KG1 (cell line): ENCODE data around the gene PEPD.

Source experiments
- DNase-seq: peaks from one replicate; lab custom pipeline; 2025; lab: John Stamatoyannopoulos, UW

The PEPD gene

DNA sequence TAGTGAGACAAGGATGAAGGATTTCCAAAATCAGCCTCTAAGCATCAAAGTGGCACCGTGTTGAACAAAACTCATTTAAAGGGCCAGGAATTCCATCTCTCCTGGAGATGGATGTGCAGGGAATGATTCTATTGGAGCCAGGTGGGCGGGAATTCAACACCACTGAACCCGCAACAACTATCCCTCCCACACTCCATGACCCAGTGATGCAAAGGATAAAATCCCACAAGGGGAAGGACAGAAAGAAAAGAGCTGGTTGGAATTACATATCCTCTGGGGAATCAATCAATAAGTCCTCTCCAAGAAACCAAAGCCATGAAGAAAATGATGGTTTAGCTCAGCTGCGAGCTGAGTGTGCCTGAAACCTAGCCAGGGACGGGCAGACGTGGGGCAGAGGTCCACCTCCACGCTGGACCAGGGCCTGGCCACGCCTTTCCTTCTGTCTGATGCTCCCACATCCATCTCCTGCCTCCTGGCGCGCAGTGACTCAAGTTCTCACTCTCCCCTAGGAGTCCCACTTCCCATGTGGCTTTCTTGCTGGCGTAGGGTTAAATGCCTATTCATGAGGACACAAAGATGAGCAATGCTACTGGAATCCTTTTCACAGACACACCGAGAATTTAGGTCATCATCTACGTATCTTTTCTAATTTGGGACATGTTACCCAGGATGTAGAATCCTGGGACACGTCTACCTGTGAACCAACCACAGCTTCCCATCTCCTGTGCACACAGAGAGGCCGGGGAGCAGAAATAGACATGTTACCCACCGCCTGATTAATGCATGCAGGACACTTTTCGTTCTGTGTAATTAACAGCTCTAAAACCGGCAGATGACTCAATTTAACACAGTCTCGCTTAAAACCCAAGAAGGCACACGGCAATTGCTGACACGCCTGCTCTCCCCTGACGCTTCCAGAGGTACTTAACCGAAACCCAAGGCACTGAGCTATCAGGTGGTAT is 48.6 kb downstream of the PEPD start:
- no peak for DNase-seq

- no peak for DNase-seq
Measured at GRCh38 chr19:33472226-33472625, 49.4 kb downstream of the PEPD start.

DNA sequence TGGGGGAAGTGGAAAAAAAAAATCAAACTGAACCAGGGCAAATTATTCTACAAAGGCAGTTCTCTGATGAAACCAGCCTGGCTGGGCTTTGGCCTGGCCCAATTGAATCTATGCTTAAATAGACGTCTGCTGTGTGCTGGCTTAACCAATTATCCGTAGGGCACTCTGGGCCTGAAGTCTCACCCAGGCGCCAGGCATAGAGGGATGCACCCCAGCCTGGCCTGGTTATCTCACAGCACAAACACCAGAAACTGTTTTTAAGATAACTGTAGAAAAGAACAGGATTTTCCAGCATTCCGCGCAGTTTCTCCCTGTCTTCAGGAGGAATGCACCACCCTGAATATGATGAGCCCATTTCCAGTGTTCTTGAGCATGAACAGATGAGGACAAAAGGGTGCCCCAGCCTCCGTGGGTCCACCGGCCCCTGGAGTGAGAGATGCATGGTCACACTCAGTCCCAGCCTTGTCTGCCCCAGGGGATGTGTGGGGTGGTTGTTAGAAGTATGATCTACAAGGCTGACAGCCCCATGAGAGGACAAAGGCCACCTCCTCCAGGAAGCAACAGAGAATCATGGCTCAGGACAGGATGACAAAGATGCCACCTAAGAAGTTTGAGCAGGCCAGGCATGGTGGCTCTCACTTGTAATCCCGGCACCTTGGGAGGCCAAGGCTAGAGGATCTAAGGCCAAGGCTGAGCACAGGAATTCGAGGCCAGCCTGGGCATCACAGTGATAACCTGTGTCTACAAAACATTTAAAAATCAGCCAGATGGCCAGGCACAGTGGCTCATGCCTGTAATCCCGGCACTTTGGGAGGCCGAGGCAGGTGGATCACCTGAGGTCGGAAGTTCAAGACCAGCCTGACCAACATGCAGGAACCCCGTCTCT is 50.2 kb downstream of the PEPD start:
- DNase-seq: no peak

GRCh38 chr19:33470686-33471085 is 50.9 kb downstream of the PEPD start:
- no peak for DNase-seq

GRCh38 chr19:33470040-33470330 is 51.6 kb downstream of the PEPD start:
- no peak for DNase-seq

DNA sequence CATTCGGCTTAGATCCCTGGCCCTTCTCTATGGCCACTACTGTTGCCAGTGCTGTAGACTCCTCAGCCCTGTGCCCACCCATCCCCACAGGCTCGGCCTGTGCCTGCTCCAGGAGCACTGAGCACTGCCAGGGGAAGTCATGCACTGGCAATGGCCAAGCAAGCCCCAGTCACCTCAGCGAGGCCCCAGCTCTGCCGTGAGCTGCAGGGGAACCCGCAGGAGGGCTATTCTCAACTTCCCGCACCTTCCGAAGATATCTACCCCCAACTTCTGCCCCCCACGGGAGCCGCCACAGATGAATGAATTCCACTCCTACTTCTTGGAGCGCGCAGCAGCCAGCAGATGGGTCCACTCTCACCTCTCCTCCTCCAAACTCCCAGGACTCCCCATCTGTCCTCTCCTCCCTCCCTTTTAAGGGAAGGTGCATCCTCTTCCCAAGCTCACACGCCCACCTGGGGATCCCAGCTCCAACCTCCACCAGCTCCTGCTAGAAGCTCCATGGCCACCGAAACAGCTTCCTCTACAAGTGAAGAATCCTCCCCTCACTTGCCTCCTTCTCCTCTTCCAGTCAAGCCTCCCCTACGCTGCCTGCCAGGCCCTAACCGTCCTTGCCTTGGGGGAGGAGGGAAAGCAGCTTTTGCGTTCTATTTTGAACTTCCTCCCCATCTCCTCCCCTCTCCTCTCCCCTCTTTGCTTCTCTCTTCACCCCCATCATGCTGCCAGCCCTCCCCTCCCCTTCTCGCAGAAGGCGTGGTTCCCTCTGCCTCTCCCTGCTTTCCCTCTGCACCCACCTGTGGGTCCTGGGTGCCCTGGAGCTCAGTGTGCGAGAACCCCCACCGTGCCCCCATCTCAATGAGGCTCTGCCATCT is 52.2 kb downstream of the PEPD start:
- no peak for DNase-seq

- DNase-seq: no peak
Measured at GRCh38 chr19:33468361-33469170, 53.0 kb downstream of the PEPD start.

- no peak for DNase-seq
Measured at GRCh38 chr19:33467851-33468250, 53.7 kb downstream of the PEPD start.

GRCh38 chr19:33465834-33466233 is 55.8 kb downstream of the PEPD start:
- DNase-seq: no peak

- no peak for DNase-seq
Measured at GRCh38 chr19:33465371-33465770, 56.2 kb downstream of the PEPD start.

DNA sequence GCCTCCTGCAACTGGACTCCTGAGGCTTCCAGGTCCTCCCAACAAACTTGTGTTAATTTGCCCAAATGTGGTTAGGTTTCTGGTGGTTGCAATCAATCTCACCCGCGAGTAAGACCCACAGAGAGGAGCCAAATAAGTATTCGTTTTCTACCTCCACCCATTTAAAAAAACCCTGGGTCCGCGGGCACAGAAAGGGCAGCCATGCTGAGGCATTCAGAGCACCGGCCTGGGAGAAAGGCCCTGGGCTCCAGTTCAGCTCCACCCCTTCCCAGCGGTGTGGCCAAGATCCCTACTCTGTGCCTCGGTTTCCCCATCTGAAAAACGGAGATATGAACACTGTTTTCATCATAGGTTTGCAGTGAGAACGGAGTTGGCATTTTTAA is 56.9 kb downstream of the PEPD start:
- DNase-seq: no peak

DNA sequence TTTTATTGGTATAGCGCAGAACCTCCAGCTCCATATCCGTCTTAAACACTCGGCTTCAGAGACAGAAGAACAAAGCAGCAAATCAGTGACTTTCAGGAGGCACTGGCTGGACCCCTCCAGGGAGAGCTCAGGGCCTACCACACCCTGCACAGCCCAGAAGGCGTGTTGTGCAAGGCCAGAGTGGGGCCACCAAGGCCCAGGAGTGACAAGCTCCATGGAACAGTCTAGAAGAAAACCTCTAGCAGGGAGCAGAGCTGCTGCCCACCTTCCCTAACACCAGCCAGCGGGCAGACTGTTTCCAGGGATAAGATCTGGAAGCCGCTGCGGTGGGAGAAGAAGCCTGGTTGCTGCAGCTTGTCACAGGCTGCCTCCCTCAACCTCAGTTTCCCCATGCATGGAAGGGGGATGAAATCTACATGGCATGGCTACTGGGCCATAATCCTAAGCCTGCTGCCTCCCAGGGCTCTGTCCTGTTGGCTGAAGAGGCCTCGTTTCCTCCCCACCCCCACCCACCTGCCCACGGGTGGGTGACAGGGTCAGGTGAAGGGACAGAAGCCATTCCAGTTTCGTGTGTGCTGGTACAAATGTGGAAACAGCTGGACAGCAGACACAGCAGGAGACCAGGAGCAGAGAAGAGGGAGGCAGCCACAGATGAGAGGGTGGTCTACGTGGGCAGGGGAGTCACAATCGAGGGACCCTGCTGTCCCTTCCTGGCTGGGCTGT is 57.4 kb downstream of the PEPD start:
- DNase-seq: no peak

DNA sequence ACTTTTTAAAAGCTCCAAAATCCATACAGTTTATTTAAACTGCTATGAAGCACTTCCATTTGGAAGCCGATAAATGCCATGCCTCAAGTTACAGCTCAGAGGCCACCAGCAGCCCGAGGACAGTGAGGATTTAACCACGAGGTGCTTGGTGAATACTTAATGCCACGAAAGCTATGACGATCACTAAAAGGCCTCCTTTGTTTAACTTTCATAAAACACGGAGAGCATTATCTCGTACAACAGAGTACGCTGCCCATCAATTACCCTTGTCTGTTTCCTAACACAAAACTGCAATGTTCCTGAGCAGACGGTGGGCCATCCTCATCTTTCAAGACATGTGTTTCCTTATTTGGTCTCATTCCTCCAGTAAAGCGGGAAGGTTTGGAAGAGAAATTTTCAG is 58.4 kb downstream of the PEPD start:
- DNase-seq: no peak

DNA sequence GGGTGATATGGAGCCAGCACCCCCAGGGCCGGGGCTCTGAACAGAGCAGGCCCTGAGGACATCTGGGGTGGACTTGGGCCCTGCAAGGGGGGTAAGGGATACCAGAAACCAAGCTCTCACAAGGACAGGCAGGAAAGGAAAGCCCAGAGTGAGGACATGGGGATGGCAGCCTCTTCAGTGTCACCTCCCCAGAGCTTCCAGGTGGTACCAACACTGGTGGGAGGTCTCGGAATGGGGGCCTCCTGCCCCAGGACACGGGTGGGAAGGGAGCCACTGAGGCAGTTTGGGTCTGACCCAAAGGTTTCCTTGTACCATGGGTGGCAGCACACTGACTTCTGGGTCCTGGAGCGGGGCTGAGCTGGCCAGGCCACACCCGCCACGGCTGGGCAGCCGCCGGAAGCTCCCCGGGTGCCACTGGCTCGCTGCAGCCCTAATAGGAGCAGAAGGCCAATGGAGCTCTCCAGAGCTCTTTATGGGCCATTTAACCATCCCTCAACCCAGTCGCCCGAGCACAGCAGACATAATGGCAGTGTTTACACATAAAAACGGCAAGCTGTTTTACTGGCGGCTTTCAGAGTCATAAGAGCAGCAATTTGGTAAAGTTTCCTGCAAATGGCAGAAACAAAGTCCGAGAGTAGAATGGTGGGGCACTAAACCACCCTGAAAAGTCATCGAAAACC is 59.3 kb downstream of the PEPD start:
- DNase-seq: no peak

DNA sequence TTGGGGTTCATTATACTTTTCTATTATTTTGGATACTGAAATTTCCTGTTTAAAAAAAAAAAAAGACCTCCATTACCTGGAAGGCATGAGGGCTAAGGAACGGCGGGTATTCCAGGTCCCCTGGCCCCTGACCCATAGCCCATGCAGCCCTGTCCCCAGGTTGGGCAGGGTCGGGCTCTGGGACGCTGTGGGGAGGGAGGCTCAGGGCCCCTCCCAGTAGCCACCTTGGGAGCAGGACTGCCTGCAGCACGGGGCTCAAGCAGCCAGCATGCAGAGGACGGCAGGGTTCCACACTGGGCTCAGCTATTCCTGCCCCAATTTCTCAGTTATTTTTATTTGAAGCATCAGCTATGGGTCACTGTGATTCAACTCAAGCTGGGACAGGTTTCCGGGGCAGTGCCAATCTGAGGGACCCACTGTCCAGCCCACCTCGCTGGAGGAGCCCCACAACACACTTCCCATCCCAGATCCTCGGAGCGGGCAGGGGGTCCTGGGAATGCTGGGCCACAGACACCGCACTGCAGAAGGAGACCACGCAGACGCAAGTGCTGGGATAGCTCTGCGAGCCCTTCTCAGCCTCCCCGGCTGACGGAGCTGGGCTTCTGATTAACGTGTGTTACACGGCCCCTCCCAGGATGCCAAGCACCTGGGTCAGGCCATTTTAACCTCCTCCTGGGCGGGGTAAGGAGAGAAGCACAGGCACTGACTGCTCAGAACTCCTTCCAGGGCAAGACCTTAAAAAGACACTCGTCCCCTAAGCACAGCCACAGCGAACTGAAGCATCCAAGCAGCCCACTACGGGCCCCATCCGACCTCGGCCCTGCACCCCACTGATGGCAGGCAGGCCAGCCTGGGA is 60.1 kb downstream of the PEPD start:
- no peak for DNase-seq

DNA sequence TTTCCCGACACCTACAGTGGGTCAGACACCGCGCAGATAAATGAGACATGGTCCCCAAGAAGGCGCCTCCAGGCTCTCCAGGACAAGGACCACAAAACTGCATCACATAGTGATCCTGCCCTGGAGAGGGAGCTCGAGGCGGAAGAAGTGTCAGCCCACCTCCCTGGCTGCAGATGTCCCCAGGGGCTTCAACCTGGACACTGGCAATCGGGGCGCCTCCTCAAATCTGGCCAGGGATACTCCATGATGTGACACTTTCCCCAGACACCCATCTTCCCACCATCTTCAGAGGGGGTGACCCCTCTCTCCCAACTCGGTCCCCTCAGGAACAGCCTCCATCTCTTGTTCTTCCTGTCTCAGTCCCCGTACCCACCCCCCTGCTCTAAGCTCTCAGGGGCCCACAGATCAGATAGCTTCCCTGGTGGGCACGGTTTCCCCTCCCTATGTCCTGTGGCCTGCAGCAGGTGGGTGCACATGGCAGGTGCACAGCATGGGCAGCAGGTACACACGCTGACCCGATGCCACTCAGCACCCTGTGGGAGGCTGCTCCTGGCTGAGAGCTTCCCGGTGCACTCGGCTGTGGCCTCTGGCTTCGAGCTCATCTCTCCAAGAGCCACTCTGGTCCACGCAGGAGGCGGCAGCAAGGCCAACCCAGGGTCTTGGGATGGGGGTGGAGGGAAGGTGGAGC is 61.2 kb downstream of the PEPD start:
- no peak for DNase-seq

DNA sequence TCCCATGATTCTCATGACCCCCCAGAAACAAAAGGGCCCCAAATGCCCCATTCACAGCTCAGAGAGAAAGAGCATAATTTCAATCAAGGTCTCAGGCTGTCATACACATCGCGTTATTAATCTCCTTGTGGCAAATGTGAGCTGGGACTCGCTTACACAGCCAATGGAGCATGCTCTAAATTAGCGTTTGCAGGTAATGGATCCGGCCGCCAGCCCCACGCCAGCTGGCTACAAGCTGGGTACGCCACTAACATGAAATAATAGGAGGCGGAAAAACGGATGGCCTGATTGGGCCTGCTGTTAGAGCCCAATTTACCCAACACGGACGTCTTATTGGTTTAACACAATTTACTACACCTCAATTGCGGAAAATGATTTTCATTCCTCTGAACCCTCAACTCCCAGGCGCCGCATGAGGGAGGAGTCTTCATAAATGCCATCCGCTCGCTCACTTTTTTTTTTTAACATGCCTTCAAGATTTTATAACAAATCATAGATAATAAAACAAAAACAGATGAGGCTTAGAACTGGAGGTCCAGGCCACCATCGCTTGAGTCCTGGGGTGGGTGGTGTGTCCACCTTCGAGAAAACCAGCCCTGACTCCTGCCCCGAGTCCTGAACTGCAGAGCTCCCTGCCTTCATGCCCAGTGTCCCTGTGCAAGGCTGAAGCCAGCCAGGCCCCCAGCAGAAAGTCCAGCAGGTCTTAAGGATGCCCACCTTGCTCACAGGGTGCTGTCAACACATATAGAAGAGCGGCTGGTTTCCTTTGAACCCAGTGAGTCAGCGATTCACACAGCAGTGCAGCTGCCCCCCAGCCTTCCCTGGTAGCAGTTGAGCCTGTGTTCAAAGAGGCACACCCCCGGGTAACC is 62.1 kb downstream of the PEPD start:
- DNase-seq: no peak

DNA sequence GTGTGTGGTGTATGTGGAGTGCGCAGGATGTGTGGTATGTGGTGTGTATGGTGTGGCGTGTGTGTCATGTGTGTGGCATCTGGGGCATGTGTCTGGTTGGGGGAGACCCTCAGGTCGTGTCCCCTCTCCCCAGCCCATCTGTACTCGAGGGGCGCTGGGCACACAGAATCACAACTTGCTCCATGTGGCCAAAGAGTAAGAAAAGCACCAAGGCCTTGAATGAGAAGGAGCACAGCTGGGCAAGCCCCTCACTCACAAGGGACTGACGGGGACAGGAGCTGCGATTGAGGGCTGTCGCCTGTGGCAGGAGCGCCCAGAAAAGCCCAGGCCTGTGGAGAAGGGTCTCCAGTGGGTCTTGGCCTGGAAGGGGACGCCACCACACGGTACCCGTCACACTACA is 62.8 kb downstream of the PEPD start:
- no peak for DNase-seq
